Parathyroid adenoma (tissue), 2 donors: ENCODE measurements around the gene PRAME.
"Not testable (repeated sequence)": the region's sequence is repeated elsewhere in the genome, so short reads cannot be mapped to it uniquely, and the experiment has no call there.

ENCODE experiments used
- H2AFZ ChIP-seq: fragments of 300-600 bp; sonication (generic); one replicate; pipeline ENCODE4 v1.7.0; 2017; ENCODE audit warnings: antibody characterized with exemption, mild to moderate bottlenecking
- H3K27ac ChIP-seq: fragments of 300-600 bp; sonication (generic); one replicate; pipeline ENCODE4 v1.7.0; 2017
- H3K27me3 ChIP-seq: fragments of 300-600 bp; sonication (generic); one replicate; pipeline ENCODE4 v1.7.0; 2017; ENCODE audit warnings: low read length; ENCODE audit not compliant: control insufficient read depth, insufficient read depth
- H3K36me3 ChIP-seq: fragments of 300-600 bp; sonication (generic); one replicate; pipeline ENCODE4 v1.7.0; 2017; ENCODE audit warnings: low read length; ENCODE audit not compliant: control insufficient read depth, insufficient read depth
- H3K4me1 ChIP-seq: fragments of 300-600 bp; sonication (generic); one replicate; pipeline ENCODE4 v1.7.0; 2017; ENCODE audit warnings: control low read depth
- H3K4me2 ChIP-seq: fragments of 300-600 bp; sonication (generic); one replicate; pipeline ENCODE4 v1.7.0; 2017; ENCODE audit warnings: low read length
- H3K4me3 ChIP-seq: fragments of 300-600 bp; sonication (generic); one replicate; pipeline ENCODE4 v1.7.0; 2017; ENCODE audit warnings: low read depth, low read length
- H3K79me2 ChIP-seq: fragments of 300-600 bp; sonication (generic); one replicate; pipeline ENCODE4 v1.7.0; 2017; ENCODE audit warnings: control low read depth
- H3K9ac ChIP-seq: fragments of 300-600 bp; sonication (generic); one replicate; pipeline ENCODE4 v1.7.0; 2017; ENCODE audit warnings: mild to moderate bottlenecking
- H3K9me3 ChIP-seq: fragments of 300-600 bp; sonication (generic); one replicate; pipeline ENCODE4 v1.7.0; 2017; ENCODE audit warnings: low read length; ENCODE audit not compliant: control insufficient read depth
- CTCF ChIP-seq: fragments of 300-600 bp; sonication (generic); IDR thresholded peaks from one replicate; pipeline ENCODE4 v1.7.0; 2017; ENCODE audit warnings: antibody characterized with exemption, mild to moderate bottlenecking
- donor health status: primary hyperparathyroidism.

Gene PRAME

GRCh38 chr22:22536515-22536914, 22.6 kb downstream of the PRAME start:
- H3K4me3 ChIP-seq: no peak overlapping the region
- no peak overlapping the region for H2AFZ ChIP-seq
- no peak overlapping the region for H3K27ac ChIP-seq
- H3K4me1 ChIP-seq: no peaks in the 10 kb centered on the region
- H3K4me2 ChIP-seq: no peak overlapping the region
- no peak overlapping the region for H3K9ac ChIP-seq
- H3K9me3 ChIP-seq: no peaks in the 10 kb centered on the region
- no peaks in the 10 kb centered on the region for H3K79me2 ChIP-seq
- no peaks in the 10 kb centered on the region for H3K27me3 ChIP-seq
- TF ChIP-seq CTCF: no peak
- H3K36me3 ChIP-seq: no peaks in the 10 kb centered on the region

- Histone ChIP-seq H3K4me2 (no peak overlapping the region), H3K4me1 (no peaks in the 10 kb centered on the region), H3K9me3 (no peaks in the 10 kb centered on the region), H2AFZ (no peak overlapping the region), H3K79me2 (no peaks in the 10 kb centered on the region), H3K4me3 (no peak overlapping the region), H3K36me3 (no peaks in the 10 kb centered on the region), H3K9ac (no peak overlapping the region), H3K27me3 (no peaks in the 10 kb centered on the region), H3K27ac (no peak overlapping the region)
- no peak for TF ChIP-seq CTCF
Observed at GRCh38 chr22:22535662-22536061, 23.4 kb downstream of the PRAME start.

- Histone ChIP-seq H2AFZ (no peak overlapping the region), H3K36me3 (no peaks in the 10 kb centered on the region), H3K4me2 (no peak overlapping the region), H3K27ac (no peak overlapping the region), H3K79me2 (no peaks in the 10 kb centered on the region), H3K27me3 (no peaks in the 10 kb centered on the region), H3K4me3 (no peak overlapping the region), H3K4me1 (no peaks in the 10 kb centered on the region), H3K9ac (no peak overlapping the region), H3K9me3 (no peaks in the 10 kb centered on the region)
- no peak for TF ChIP-seq CTCF
Observed at GRCh38 chr22:22534604-22535415, 24.3 kb downstream of the PRAME start.

GRCh38 chr22:22533863-22534262, 25.2 kb downstream of the PRAME start:
- H3K36me3 ChIP-seq: no peaks in the 10 kb centered on the region
- no peaks in the 10 kb centered on the region for H3K79me2 ChIP-seq
- no peaks in the 10 kb centered on the region for H3K4me1 ChIP-seq
- H3K4me3 ChIP-seq: no peak overlapping the region
- H2AFZ ChIP-seq: no peak overlapping the region
- no peak overlapping the region for H3K27ac ChIP-seq
- H3K9me3 ChIP-seq: no peaks in the 10 kb centered on the region
- H3K4me2 ChIP-seq: no peak overlapping the region
- no peak overlapping the region for H3K9ac ChIP-seq
- no peaks in the 10 kb centered on the region for H3K27me3 ChIP-seq
- TF ChIP-seq CTCF: no peak

GRCh38 chr22:22533417-22533816, 25.6 kb downstream of the PRAME start:
- H3K9me3 ChIP-seq: no peaks in the 10 kb centered on the region
- no peaks in the 10 kb centered on the region for H3K27me3 ChIP-seq
- H3K9ac ChIP-seq: no peak overlapping the region
- no peaks in the 10 kb centered on the region for H3K4me1 ChIP-seq
- H3K4me2 ChIP-seq: no peak overlapping the region
- TF ChIP-seq CTCF: no peak
- no peak overlapping the region for H3K4me3 ChIP-seq
- H3K36me3 ChIP-seq: no peaks in the 10 kb centered on the region
- H3K27ac ChIP-seq: no peak overlapping the region
- no peak overlapping the region for H2AFZ ChIP-seq
- H3K79me2 ChIP-seq: no peaks in the 10 kb centered on the region

GRCh38 chr22:22532547-22533071, 26.5 kb downstream of the PRAME start:
- not testable (repeated sequence) for H2AFZ ChIP-seq, H3K27me3 ChIP-seq, H3K27ac ChIP-seq, H3K36me3 ChIP-seq, H3K4me1 ChIP-seq, H3K4me3 ChIP-seq, H3K4me2 ChIP-seq, H3K9ac ChIP-seq, H3K9me3 ChIP-seq, H3K79me2 ChIP-seq
